ENCODE data around the gene AK8. TPM values are rescaled to one million over a fixed set of nuclear protein-coding genes. Genes with fewer than 3 reads are reported as not detected.

AK8 gene
- total and polyA plus RNA-seq, 9 of the 15 experiments (the other 6 are each of a cell fraction or from before 2014, with no cell fraction given): 0.06 to 0.37 TPM; not detected in 7

DNA sequence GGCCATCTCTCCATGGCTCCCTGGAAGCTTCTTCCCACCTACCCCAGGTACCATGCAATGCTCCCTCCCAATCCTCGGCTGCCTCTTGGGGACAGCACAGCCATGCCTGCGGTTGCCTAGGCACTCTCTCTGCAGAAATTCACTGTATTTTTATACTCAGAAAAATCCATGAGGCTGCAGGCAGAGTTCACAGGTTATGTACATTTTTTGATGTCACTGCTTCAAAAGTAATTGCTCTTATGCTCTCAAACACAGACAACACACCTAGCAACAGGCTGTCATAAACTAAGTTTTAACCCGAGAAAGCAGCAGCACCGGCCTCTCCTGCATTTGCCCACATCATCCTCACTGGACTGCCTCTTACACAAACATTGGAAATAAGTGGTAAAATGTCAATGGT lies 102.4 kb downstream of the AK8 start (continued):
- TF ChIP-seq, protein P1, sequence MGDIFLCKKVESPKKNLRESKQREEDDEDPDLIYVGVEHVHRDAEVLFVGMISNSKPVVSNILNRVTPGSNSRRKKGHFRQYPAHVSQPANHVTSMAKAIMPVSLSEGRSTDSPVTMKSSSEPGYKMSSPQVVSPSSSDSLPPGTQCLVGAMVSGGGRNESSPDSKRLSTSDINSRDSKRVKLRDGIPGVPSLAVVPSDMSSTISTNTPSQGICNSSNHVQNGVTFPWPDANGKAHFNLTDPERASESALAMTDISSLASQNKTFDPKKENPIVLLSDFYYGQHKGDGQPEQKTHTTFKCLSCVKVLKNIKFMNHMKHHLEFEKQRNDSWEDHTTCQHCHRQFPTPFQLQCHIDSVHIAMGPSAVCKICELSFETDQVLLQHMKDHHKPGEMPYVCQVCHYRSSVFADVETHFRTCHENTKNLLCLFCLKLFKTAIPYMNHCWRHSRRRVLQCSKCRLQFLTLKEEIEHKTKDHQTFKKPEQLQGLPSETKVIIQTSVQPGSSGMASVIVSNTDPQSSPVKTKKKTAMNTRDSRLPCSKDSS (IDR thresholded peaks at IDR 0.05; ENCODE audit: low read depth, partially characterized antibody): no peak
- TF ChIP-seq CCNT2 (IDR thresholded peaks at IDR 0.05; ENCODE audit: borderline replicate concordance, extremely low read depth, insufficient read length, low read depth, low read length) (no peak), SRSF7 (optimal IDR thresholded peaks at IDR 0.05; ENCODE audit: low read depth, low read length) (no peak), ZNF174 (CRISPR knock-in tag; IDR thresholded peaks at IDR 0.05) (no peak), MYNN (IDR thresholded peaks at IDR 0.05) (no peak), MYNN (CRISPR knock-in tag; IDR thresholded peaks at IDR 0.05) (no peak)

DNA sequence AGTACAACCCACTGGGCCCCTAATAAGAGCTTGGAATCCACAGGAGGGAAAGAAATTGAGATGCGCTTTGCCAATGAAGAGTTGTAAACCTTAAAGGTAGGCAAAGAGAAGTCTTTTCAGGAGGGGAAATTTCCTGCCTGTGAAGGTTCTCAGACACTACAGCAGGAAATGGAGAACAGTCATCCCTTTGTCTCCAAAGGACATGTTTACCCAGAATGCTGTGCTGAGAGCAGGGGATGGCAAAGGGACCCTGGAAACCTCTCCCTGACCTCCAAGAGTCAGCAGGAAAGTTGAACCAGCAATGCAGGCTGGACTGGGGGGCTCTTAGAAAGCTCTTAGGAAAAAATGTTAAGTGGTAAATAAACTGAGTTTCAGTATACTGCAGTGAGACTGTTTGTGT lies 103.2 kb downstream of the AK8 start:
- Histone ChIP-seq H3K27me3 (ENCODE audit: control insufficient read depth in 2 of 2, insufficient read depth in 2 of 2, low read length in 2 of 2) (peaks cover 0 to 9% of the 10 kb centered on the region in 2 experiments; a peak in 1 of 5 replicates), H4K20me1 (replicated peaks; ENCODE audit: control insufficient read depth, insufficient read depth, low read length) (no peaks in the 10 kb centered on the region), H3K4me3 (no peak overlapping the region), H3K9ac (ENCODE audit: insufficient read depth in 1 of 2, low read depth in 2 of 2, low read length in 2 of 2) (no peak overlapping the region), H3K9me3 (replicated peaks; ENCODE audit: control insufficient read depth, insufficient read depth, low read depth, low read length) (0 out of 2 replicates have a peak, but pooled peaks cover 3% of the 10 kb centered on the region), H3K27ac (ENCODE audit: extremely low read depth, low read depth, low read length) (no peak overlapping the region), H3K36me3 (ENCODE audit: control insufficient read depth, insufficient read depth, low read length) (no peaks in the 10 kb centered on the region), H2AFZ (ENCODE audit: low read depth, low read length) (no peak overlapping the region), H3K79me2 (ENCODE audit: control insufficient read depth, insufficient read depth, low read length) (no peaks in the 10 kb centered on the region), H3K9me1 (ENCODE audit: control insufficient read depth, insufficient read depth, low read length) (no peaks in the 10 kb centered on the region), H3K4me2 (ENCODE audit: insufficient read depth, low read length) (no peak overlapping the region), H3K4me1 (replicated peaks in 1 of 2; ENCODE audit: control insufficient read depth in 2 of 2, insufficient read depth in 2 of 2, low read length in 2 of 2) (peaks cover 7 to 16% of the 10 kb centered on the region in 2 experiments; a peak in 3 of 5 replicates)
- no peak for ATAC-seq
- BruUV-seq (replicated peaks): no TSS peak
- ChIA-PET POLR2A (interaction anchor here (1.1 kb wide), 1 partner anchor 8 kb away, joined by 3 read pairs; no protein-coding TSS in a partner anchor), CTCF (ENCODE audit: low intra/inter-chr PET ratio) (no interaction called here)
- no peak for DNase-seq (ENCODE audit: extremely low read depth in 1 of 4, low spot score in 3 of 4)
- WGBS (ENCODE audit: insufficient coverage, low coverage, missing lambda C conversion rate): 67% methylated on average over 1 of the region's 1 CpG
- in situ Hi-C loops (cut with MboI): no loop called here
- intact Hi-C loops (cut with micrococcal nuclease): no loop called here
- no peak for TF ChIP-seq ETV5 (CRISPR knock-in tag; IDR thresholded peaks at IDR 0.05; ENCODE audit: low read depth)
- no peak for TF ChIP-seq CHD4 (IDR thresholded peaks at IDR 0.05; ENCODE audit: insufficient read depth, insufficient replicate concordance, low read depth, low read length, poor library complexity, severe bottlenecking)
- TF ChIP-seq ZNF274 (IDR thresholded peaks at IDR 0.05; ENCODE audit: borderline replicate concordance, low read depth, low read length): no peak
- TF ChIP-seq, protein P2, sequence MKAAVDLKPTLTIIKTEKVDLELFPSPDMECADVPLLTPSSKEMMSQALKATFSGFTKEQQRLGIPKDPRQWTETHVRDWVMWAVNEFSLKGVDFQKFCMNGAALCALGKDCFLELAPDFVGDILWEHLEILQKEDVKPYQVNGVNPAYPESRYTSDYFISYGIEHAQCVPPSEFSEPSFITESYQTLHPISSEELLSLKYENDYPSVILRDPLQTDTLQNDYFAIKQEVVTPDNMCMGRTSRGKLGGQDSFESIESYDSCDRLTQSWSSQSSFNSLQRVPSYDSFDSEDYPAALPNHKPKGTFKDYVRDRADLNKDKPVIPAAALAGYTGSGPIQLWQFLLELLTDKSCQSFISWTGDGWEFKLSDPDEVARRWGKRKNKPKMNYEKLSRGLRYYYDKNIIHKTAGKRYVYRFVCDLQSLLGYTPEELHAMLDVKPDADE (conservative IDR thresholded peaks at IDR 0.05; ENCODE audit: control insufficient read depth, low read depth, low read length): no peak
- no peak for TF ChIP-seq CHCHD3 (CRISPR knock-in tag; IDR thresholded peaks at IDR 0.05)
- no peak for FAIRE-seq

All from K562 (cell line).